VCaP (cell line): Measurements from ENCODE around the gene NR5A1.

Source experiments
- H3K27ac ChIP-seq: fragments of 450-650 bp; 2 replicates; pipeline ENCODE4 v1.5.1; 2017
- TF ChIP-seq, protein P1 (sequence below): fragments of 450-650 bp; conservative IDR thresholded peaks from 2 replicates; pipeline ENCODE4 v1.5.1; 2017; ENCODE audit warnings: mild to moderate bottlenecking, moderate library complexity

The NR5A1 gene

DNA sequence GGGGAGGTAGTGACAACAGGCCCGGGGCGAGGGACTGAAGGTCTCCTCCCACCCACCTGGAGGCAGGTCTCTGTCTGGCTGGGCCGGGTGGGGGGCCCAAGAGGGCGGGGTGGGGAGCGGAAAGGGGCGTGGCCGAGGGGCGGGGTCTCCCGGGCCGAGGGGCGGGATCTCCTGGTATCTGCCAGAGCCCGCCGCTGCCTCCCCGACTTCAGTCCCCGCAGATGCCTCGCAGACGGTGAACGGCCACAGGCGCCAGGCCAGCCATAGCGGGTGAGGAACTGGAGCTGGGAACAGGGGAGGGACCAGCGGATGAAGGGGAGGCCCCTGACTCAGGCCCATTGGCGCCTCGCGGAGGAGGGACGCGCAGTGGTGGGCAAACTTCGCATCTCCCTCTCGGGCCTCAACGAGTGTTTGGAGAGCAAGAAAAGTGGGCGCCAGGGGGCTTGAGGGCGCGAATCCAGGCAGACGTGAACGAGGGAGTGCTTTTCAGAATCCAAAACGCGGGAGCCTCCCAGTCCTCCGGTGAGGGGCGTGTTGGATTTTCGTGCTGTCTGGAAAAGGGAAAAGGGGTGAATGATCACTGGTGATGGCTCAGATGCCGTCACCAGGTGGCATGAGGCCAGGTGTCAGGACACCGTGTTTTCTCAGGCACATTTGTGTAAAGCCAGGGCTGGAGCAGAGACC, 56.8 kb downstream of the NR5A1 start, which contains the start of gene ADGRD2:
Gene ADGRD2 (plus strand): TSS at position 211 of the 684 bp plus-strand sequence. CDS start 1,216 bp downstream, outside the sequence.
- H3K27ac ChIP-seq, result no peak within 1 kb of the TSS
- TF ChIP-seq, protein P1, sequence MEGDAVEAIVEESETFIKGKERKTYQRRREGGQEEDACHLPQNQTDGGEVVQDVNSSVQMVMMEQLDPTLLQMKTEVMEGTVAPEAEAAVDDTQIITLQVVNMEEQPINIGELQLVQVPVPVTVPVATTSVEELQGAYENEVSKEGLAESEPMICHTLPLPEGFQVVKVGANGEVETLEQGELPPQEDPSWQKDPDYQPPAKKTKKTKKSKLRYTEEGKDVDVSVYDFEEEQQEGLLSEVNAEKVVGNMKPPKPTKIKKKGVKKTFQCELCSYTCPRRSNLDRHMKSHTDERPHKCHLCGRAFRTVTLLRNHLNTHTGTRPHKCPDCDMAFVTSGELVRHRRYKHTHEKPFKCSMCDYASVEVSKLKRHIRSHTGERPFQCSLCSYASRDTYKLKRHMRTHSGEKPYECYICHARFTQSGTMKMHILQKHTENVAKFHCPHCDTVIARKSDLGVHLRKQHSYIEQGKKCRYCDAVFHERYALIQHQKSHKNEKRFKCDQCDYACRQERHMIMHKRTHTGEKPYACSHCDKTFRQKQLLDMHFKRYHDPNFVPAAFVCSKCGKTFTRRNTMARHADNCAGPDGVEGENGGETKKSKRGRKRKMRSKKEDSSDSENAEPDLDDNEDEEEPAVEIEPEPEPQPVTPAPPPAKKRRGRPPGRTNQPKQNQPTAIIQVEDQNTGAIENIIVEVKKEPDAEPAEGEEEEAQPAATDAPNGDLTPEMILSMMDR, result no peak

DNA sequence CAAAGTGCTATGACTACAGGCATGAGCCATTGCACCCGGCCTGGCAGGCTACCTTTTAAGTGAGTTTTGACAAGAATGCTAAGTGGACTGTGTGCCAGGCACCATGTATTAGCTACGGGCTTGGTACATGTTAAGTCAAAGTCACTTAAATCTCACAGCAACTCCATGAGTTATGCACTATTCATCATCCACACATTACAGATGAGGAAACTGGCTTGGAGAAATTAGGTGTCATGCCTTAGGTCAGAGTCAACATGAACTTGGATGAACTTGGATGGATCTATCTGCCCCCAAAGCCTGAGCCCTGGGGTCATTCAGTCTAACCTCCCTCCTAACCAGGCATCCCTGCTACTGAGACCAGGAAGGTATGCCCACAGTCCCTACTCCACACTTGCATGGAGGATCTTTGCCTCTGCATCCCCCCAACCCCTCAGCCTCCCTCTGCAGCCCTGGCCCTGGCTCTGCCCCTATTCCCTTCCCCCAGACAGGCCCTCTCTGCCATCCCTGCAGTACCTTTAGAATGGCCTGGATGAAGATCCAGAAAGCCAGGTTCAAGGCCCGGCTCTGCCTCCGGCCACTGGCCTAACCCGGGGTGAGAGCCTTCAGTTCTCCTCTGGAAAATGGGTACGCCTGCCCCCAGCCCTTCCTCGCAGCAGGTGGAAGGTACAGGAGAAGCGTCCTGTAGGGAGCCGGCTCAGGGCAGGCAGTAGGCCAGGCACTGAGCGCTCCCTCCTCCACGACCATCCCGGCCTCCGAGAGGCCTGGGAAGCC, 57.6 kb downstream of the NR5A1 start:
- TF ChIP-seq, protein P1, result no peak

DNA sequence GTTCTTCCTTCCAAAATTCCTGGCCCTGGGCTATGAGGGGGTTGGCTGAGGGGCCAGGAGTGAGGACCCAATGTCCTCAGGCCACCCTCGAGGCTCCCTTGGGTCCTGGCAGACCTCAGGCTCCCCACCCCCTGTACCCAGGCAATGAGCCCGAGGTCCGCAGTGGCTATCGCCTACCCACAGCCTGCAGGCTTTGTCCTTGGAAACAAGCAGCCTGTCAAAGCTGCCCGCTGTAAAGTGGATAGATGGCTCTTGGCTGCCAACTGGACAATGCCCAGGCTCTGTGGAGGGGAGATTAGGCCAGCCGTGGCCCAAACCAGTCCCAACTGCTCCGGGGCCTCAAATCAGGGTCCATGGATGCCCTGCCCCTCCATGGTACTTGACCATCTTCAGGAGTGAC, 59.2 kb downstream of the NR5A1 start:
- TF ChIP-seq, protein P1, result no peak
- no peak overlapping the region for H3K27ac ChIP-seq

More for the DNA sequence above, 57.6 kb downstream of the NR5A1 start:
- H3K27ac ChIP-seq, result no peak overlapping the region

DNA sequence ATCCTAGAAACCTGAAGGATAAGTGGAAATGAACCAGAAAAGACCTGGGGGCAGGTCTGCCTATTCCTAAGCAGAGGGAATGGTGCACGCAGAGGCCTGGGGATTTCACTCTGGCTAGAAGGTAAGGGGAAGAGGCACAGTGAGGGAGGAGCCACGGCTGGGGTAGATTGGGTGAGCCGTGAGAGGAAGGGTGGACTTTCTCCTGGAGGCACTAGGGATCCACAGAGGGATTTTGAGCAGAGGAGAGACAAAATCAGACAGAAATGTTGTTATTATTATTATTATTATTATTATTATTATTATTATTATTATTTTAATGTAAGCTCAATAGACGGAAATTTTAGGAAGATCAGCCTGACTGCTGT, 59.9 kb downstream of the NR5A1 start:
- no peak overlapping the region for H3K27ac ChIP-seq
- TF ChIP-seq, protein P1, result no peak

DNA sequence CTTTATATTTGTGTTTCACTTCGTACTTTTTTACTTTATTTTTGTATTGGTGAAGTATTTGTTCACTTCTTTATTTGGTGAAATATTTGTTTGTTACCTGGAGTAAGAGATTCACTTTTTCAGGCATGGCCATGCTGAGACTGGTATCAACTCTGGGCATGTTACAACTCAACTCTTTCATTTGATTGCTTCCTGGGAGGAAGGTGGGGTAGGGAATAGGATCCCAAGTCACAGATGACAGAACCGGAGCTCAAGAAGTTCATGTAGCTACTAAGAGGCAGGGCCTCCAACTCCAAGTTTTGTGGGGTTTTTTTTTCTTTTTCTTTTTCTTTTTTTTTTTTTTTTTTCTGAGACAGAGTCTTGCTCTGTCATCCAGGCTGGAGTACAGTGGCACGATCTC, 63.0 kb downstream of the NR5A1 start:
- no peak overlapping the region for H3K27ac ChIP-seq
- TF ChIP-seq, protein P1, result no peak

DNA sequence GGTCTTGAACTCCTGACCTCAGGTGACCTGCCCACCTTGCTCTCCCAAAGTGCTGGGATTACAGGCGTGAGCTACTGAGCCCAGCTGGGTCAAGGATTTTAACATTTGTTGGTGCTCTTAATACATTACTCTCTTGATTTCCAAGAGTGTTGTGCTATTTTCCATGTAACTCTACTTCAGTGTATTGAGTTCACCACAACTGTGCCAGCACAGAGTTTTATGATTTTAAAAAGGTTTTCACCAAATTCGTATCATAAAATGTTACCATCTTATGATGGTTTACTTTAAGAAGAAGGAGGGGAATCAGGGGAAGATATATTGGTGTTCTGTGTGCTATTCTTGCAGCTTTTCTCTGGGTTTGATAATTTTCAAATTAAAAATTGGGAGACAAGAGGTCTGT, 63.6 kb downstream of the NR5A1 start:
- H3K27ac ChIP-seq, result no peak overlapping the region
- TF ChIP-seq, protein P1, result no peak

DNA sequence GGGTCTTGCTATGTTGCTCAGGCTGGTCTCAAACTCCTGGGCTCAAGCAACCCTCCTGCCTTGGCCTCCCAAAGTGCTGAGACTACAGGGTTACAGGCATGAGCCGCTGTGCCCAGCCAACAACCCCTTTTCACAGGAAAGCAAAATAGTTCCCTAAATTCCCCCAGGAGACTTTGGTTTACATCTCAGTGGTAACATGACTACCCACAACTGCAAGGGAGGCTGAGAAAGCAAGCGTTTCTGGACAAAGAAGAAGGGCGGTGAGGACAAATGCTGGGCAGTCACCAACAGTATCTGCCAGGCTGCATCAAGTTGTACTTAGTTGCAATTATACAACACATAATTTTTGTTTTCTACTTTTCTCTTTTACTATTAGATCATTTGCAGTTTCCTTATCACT, 64.4 kb downstream of the NR5A1 start:
- TF ChIP-seq, protein P1, result no peak
- H3K27ac ChIP-seq, result no peak overlapping the region
